HG03469 (cell line): ENCODE results near the gene QRICH2.
A peak's percentile ranks its signal among the peaks of the same experiment; 100 is the strongest.
"Not testable (repeated sequence)": the region's sequence is repeated elsewhere in the genome, so short reads cannot be mapped to it uniquely, and the experiment has no call there.

Source experiments
- ATAC-seq: cut with Tn5 transposase; IDR thresholded peaks from one replicate; pipeline ENCODE4 v1.9.1; 2021; ENCODE audit warnings: mild to moderate bottlenecking, moderate library complexity, moderate number of reproducible peaks; ENCODE audit not compliant: unreplicated experiment

QRICH2 gene

DNA sequence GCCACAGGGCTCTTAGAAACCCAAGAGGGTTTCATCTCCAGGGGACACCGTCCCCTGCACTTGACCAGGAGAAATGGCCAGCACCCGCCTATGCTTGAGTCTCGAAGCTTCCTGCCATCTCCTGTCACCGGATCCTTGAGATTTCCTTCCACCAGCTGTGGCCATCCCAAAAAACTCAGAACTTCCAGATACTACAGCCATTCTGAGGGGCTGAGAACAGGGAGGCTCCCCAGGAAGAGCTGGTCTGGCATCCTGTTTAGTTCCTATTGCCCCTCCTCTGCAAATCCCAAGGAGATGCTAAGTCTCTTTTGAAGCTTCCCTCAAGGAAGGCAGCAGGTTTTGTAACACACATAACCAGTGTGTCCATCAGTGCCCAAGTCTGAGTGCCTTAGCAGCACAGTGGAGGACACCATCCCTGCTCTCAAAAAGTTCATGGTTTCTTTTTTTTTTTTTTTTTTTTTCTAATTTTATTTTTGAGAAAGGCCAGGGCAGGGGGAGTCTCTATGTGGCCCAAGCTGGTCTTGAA lies 41.0 kb downstream of the QRICH2 start:
- no peak for ATAC-seq

DNA sequence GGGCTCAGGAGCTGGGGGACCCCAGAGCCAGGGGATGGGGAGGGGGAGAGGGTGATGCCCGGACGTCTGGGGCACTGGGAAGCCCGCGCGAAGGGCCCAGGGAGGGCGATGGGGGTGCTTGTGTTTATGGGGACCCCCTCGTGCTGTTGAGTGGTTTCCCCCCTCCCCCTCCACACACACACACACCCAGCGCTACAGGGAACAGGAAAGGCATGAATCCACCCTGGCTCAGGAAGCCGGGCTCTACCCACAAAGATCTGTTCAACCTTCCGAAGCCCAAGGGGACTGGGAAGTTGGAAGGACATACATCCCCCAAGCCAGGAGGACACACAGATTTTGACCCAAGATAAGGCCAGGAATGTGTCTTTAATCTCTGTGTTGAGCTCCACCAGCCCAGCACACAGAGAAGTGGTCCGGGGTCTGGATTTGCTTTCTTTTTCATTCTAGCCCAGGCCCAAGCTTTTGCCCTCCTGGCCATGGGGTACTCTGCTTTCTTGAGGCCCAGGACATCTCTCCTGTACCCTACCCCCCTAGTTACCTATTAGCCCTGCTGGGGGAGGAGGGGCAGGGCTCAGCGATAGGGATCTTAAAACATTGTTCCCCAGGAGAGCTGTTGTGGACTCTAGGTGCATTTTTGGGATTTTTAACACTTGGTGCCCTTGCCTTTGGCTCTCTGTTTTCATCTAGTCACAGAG lies 41.7 kb downstream of the QRICH2 start:
- no peak for ATAC-seq

DNA sequence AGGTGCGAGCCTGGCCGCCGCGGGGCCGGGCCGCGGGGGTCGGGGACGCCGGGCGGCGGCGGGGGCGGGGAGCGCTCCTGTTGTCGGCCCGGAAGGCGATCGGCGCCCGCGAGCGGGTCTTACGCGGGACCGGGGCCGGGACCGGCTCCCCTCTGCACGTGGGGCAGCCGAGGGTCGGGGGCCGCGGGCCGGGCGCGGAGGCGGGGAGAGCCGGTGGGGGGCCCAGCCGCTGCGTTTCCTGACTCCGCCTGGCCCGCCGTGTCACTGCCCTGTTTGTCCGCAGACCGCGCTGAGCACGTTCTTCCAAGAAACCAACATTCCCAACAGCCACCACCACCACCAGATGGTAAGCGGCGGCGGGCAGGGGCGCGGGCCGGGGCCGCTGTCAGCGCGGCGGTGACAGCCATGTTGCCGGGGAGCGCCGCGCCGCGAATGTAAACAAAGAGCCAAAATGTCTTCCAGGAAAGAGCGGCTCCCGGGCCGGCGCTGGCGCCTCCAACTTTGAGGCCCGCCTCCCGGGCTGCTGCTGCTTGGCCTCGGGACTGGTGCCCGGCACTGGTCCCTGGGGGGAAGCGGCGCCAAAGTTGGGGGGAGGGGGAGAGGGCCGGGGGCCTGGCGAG lies 42.3 kb downstream of the QRICH2 start:
- ATAC-seq: no peak

DNA sequence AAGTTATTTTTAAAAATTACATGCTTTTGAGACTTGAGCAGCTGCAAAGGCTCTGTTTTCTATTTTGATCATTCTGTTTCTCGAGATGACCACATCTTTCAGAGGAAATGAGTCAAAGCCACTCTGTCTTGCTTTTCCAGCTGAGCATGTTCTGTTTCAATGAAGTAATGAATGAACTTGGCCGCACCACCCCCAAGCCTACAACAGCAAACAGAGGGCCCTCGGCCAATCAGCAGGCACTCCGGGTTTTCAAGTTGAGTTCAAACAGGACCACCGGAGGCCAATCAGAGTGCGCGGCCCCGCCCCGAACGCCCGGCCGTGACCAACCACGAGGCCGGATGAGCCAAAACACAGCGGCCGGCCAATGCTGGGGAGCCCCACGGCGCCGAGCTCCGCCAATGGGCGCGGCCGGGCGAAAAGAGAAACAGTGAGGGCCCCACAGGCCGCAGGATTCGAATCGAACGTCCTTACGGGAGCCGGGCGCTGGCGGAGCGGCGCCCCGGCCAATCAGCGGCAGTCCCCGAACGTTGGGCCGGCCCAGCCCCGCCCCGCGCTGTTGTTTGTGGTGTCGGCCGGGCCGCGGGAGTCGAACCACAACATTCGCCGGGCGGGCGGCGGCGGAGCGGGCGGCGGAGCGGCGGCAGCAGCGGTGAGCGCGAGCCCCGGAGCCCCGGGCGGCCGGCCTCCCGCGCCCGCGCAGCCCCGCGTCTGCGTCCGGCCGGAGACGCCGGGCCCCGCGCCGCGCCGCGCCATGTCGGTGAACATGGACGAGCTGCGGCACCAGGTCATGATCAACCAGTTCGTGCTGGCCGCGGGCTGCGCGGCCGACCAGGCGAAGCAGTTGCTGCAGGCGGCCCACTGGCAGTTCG lies 43.1 kb downstream of the QRICH2 start, which contains the start of gene UBALD2:
Gene UBALD2, plus strand, starts transcription at position 594 of the 869 bp plus-strand sequence. Its CDS starts 158 bp downstream, at position 752.
- ATAC-seq: peak; percentile 61

GRCh38 chr17:76264425-76264754 lies 43.7 kb downstream of the QRICH2 start:
- no peak for ATAC-seq

DNA sequence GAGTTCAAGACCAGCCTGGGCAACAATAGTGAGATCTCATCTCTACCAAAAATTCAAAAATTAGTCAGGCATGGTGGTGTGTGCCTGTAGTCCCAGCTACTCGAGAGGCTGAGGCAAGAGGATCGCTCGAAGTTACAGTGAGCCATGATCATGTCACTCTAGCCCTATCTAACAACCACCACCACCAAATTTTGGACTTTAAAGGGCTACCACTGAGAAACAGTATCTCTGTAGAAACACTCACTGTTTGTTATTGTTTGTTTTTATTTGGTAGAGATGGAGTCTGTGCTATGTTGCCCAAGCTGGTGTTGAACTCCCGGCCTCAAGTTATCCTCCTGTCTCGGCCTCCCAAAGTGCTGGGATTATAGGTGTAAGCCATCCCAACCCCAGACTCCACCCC lies 44.2 kb downstream of the QRICH2 start:
- no peak for ATAC-seq

DNA sequence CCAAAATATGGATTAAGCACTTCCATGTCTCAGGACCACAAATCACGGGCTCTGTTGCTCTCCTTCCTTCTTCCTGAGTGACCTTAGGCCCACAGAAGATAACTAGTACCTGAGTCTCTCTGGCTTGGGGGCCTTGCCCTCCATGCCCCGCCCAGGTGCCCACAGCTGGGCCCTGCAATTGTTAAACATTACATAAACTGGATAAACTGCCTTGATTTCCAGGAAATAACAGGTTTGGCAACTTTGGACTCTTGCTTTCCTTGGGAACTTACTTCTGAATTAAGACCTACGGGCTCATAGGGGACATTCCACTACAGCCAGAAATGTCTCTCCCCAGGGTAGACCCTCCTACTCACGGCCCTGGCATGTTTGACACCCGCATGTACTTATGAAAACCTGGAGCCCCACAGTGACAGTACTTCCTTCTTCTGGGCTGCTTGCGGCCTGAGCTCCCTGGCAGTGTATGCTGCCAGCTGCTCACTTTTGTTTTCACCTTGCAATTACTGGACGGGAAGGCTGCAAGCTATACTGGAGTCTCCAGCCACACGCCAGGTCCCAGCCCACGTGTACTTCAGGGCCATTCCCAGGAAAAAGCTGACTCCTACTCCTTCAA lies 45.2 kb downstream of the QRICH2 start:
- ATAC-seq: no peak

DNA sequence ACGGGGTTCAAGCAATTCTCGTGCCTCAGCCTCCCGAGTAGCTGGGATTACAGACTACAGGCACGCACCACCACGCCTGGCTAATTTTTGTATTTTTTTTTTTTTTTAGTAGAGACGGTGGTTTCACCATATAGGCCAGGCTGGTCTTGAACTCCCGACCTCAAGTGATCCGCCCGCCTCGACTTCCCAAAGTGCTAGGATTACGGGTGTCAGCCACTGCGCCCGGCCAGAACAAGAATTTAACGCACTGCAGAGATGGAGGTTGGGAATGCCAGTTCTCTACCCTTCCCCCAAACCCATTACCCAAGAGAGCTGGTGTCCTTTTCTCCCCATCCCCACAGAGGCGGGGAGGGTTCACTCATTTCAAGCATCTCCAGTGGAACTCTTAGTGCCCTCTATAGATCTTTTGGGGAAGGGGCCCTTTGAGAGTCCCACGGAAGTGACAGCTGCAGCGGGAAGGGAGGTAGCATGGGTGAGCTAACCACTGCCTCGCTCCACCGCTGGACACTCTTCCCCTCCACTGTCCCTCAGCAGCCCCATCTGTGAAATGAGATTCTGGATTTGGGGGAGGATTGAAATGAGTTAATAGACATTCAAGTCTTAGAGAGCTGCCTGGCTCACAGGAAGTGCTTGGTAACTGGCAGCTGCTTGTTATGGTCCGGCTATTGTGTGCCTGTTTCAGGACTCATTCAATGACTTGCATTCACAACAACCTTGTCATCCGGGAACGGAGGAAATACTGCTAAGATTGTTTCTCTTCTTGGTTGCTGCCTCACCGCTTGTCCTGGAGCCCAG lies 46.5 kb downstream of the QRICH2 start:
- ATAC-seq: no peak

GRCh38 chr17:76260669-76261068 lies 47.4 kb downstream of the QRICH2 start:
- ATAC-seq: no peak

DNA sequence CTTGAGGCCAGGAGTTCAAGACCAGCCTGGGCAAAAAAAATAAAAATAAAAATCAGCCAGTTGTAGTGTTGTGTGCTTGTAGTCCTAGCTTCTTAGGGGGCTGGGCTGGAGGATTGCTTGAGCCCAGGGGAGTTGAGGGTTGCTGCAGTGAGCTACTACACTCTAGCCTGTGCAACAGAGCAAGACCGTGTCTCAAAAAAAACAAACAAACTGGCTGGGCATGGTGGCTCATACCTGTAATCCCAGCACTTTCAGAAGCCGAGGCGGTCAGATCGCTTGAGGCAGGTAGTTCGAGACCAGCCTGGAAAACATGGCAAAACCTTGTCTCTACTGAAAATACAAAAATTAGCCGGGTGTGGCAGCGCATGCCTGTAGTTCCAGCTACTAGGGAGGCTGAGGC lies 47.9 kb downstream of the QRICH2 start:
- no peak for ATAC-seq

GRCh38 chr17:76256430-76257050 lies 51.5 kb downstream of the QRICH2 start:
- ATAC-seq: not testable (repeated sequence)

DNA sequence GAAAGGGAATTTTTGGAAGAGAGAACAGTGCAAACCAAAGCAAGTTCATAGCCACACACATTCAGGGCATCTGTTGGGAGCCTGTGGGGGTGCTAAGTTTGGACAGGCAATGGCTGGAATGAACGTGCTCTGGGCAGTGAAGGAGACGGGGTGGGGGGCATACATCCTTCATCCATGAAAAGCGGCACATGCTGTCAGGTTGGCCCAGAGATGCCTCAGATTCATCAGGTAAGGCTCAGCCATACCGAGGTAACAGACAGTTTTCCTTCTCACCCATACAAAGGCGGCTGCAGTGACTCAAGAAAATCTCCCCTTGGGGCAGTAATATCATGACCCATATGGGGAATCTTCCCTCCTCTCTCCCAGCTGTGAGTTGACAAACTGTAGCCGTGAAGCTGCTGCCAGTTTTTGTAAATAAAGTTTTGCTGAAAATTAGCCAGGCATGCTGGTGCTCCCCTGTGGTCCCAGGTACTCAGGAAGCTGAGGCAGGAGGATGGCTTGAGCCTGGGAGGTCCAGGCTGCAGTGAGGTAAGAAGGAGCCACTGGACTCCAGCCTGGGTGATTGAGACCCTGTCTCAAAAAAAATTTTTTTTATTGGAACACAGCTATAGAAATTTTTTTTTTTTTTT lies 52.2 kb downstream of the QRICH2 start:
- ATAC-seq: no peak

DNA sequence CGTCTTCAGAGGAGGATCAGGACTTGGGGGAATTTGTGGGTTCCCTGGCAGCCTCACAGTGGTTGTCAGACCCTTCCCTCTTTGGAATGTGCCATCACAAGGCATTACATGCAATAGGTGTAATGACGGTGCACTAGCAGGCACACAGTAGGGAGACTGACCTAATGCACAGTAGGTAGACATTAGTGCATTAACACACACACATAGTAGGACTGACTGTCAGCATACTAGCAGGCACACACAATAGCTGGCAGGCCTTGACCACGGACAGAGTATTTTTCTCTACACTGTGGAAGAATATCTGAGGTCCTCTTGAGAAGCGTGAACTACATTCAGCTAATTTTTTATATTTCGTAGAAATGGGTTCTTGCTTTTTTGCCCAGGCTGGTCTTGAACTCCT lies 53.8 kb downstream of the QRICH2 start:
- no peak for ATAC-seq

GRCh38 chr17:76253841-76254240 lies 54.2 kb downstream of the QRICH2 start:
- no peak for ATAC-seq

GRCh38 chr17:76252967-76253766 lies 54.9 kb downstream of the QRICH2 start:
- ATAC-seq: not testable (repeated sequence)

DNA sequence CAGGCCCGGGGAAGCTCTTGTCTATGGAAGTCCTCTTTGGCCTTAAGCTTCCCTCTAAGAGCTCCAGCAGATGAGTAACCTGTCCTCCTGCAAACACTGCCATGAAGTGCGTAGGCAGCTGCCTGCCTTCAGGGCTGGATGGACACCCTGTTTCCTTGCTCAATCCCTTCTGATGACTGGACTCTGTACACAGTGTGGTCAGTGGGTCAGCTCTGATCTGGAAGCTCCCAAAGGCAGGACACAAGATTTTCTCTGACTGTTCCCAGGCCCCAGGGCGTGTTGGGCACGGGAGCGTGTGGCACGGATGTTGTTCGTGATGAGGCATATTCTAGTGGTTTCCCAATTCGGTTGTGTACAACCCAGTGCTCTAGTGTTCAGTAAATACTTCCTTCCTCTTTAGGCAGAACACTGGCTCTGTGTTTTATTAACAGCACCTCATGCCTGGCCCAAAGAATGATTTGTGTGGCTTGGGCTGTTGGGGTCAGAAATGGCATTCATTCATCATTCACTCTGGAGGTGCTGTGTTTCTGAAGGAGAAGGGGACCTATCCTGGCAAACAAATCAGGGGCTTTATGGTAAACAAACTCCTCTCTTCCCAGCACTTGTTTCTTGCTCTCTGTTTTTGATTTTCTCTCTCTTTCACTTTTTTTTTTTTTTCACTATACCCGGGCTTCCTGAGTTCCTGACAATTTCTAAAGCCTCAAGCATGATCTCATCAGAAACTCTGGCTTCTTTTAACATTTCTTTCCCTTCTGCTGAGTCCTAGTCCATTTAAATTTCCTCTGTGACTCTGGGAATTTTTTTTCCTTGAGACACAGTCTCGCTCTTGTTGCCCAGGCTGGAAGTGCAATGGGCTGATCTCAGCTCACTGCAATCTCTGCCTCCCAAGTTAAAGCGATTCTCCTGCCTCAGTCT lies 55.8 kb downstream of the QRICH2 start:
- ATAC-seq: no peak

DNA sequence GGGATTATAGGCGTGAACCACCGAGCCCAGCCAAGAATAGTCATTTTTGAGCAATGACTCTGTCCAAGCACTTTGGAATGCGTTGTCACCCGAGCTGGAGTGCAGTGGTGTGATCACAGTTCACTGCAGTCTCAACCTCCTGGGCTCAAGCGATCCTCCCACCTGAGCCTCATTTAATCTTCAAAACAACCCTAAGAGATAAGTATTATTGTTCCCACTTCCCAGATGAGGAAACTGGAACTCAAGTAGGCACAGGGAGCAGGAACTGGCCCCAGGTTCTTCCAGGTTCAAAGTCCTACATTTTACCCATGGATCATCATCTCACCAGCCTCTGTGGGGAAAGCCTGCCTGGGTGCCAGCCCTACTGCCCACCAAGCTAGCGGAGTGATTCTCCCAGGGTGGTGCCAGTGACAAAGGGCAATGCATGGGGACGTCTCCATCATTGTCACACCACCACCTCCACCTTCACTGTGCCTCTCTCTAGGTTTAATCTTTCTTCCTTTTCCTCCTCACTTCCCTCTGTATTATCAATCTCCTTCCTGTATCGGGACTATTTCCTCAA lies 56.5 kb downstream of the QRICH2 start:
- ATAC-seq: no peak
